GM19455 (cell line): ENCODE data around the gene LCE3B.

Experiments used
- ATAC-seq: cut with Tn5 transposase; IDR thresholded peaks from one replicate; pipeline ENCODE4 v1.9.1; 2021; ENCODE audit not compliant: unreplicated experiment

LCE3B gene

DNA sequence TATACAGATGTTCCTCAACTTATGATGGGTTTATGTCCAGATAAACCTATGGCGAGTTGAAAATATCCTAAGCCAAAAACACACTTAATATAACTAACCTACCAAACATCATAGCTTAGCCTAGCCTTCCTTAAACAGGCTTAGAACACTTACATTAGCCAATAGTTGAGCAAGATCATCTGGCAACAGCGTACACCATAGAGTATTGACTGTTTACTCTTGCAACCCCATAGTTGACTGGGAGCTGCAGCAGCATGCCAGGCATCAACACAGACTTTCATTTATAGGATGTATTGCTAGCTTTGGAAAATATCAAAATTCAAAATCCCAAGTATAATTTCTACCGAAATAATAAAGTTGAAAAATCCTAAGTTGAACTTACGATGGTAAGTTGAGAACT lies 44.1 kb downstream of the LCE3B start:
- ATAC-seq: no peak

DNA sequence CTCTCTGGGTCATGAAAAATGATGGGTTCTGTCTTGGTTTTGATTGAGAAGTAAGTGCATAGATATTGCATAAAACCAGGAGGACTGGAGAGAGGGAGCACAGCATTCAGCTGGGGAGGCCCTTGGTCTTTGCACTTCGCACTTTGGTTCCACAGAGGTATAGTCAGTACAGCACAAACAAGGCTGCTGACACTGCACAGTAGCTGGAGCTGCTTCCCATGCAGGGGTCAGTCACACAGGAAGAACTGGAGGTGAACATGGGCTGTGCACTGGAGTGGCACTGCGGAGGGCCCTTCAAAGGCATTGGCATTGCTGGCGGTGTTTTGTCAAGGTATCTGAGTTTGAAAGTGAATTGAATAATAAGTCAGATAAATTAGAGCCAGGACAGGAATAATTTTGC lies 45.0 kb downstream of the LCE3B start:
- no peak for ATAC-seq

DNA sequence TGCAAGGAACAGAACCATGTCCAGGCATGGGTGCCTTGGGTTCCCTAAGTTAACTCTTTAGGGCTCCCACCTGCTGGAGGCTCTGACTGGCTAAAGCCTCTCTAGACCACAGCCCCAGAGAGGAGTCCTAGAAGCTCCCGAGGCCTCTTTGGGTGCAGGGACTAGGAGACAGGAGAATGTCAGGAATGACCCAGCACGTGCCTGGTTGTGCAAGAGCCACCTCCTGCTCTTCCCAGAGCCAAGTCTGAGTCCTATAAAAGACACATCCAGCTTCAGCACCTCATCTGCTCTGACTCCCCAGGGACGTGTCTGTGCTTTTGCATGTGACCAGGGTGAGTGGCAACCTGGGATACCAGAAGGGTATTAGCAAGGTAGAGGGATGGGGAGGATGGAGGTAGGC lies 49.5 kb downstream of the LCE3B start, which contains the start of gene LCE2D:
Gene LCE2D (plus strand): TSS at position 283 of the 400 bp plus-strand sequence. CDS start 726 bp downstream, outside the sequence.
- no peak for ATAC-seq
